Measurements from ENCODE around the gene TIMM44. TPM values are rescaled to one million over a fixed set of nuclear protein-coding genes. Genes with fewer than 3 reads are reported as not detected.

Gene TIMM44
- total and polyA plus RNA-seq, 2 of the 8 experiments (the other 6 are each of a cell fraction or from before 2014, with no cell fraction given) = 131 to 150 TPM

GRCh38 chr19:7907122-7907521, 36.3 kb downstream of the TIMM44 start (continued):
- TF ChIP-seq, protein P1, sequence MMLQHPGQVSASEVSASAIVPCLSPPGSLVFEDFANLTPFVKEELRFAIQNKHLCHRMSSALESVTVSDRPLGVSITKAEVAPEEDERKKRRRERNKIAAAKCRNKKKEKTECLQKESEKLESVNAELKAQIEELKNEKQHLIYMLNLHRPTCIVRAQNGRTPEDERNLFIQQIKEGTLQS (IDR thresholded peaks at IDR 0.05; ENCODE audit: insufficient read depth, low read depth, low read length) = no peak
- TF ChIP-seq BRCA1 (IDR thresholded peaks at IDR 0.05; ENCODE audit: low read depth, low read length) = no peak
- TF ChIP-seq CBX5 (IDR thresholded peaks at IDR 0.05; ENCODE audit: low read depth, low read length) = no peak
- TF ChIP-seq SUZ12 (IDR thresholded peaks at IDR 0.05; ENCODE audit: low read length) = no peak
